ENCODE results near the gene RNF217.
"Not testable (repeated sequence)": the region's sequence is repeated elsewhere in the genome, so short reads cannot be mapped to it uniquely, and the experiment has no call there.

Gene RNF217

GRCh38 chr6:124961777-124962638, at the start of gene RNF217:
TSS of gene RNF217 (plus strand) at chr6:124962437. CDS start at chr6:124962545, 108 bp downstream.
- DNase-seq (ENCODE audit: low spot score) = peak; percentile 60

- no peak for DNase-seq (ENCODE audit: low spot score)
Observed at GRCh38 chr6:124913056-124913455, 49.2 kb upstream of the RNF217 start.

GRCh38 chr6:124917769-124918168, 44.5 kb upstream of the RNF217 start:
- no peak for DNase-seq (ENCODE audit: low spot score)

GRCh38 chr6:124919703-124920102, 42.5 kb upstream of the RNF217 start:
- not testable (repeated sequence) for DNase-seq (ENCODE audit: low spot score)

GRCh38 chr6:124924333-124924759, 37.9 kb upstream of the RNF217 start:
- no peak for DNase-seq (ENCODE audit: low spot score)

- DNase-seq (ENCODE audit: low spot score) = no peak
Observed at GRCh38 chr6:124926435-124926834, 35.8 kb upstream of the RNF217 start.

GRCh38 chr6:124927806-124928205, 34.4 kb upstream of the RNF217 start:
- no peak for DNase-seq (ENCODE audit: low spot score)

- no peak for DNase-seq (ENCODE audit: low spot score)
Observed at GRCh38 chr6:124928851-124929250, 33.4 kb upstream of the RNF217 start.

GRCh38 chr6:124937645-124938044, 24.6 kb upstream of the RNF217 start:
- no peak for DNase-seq (ENCODE audit: low spot score)

GRCh38 chr6:124941259-124941658, 21.0 kb upstream of the RNF217 start:
- DNase-seq (ENCODE audit: low spot score) = no peak

- no peak for DNase-seq (ENCODE audit: low spot score)
Observed at GRCh38 chr6:124943658-124944057, 18.6 kb upstream of the RNF217 start.

GRCh38 chr6:124947971-124948451, 14.2 kb upstream of the RNF217 start:
- no peak for DNase-seq (ENCODE audit: low spot score)

GRCh38 chr6:124949706-124950105, 12.5 kb upstream of the RNF217 start:
- DNase-seq (ENCODE audit: low spot score) = no peak

- no peak for DNase-seq (ENCODE audit: low spot score)
Observed at GRCh38 chr6:124953808-124954207, 8.4 kb upstream of the RNF217 start.

GRCh38 chr6:124955108-124955856, 7.0 kb upstream of the RNF217 start:
- DNase-seq (ENCODE audit: low spot score) = no peak

- DNase-seq (ENCODE audit: low spot score) = no peak
Observed at GRCh38 chr6:124956018-124956417, 6.2 kb upstream of the RNF217 start.

- no peak for DNase-seq (ENCODE audit: low spot score)
Observed at GRCh38 chr6:124958149-124958548, 4.1 kb upstream of the RNF217 start.

- DNase-seq (ENCODE audit: low spot score) = no peak
Observed at GRCh38 chr6:124958759-124959354, 3.4 kb upstream of the RNF217 start.

- peak; percentile 8 for DNase-seq (ENCODE audit: low spot score)
Observed at GRCh38 chr6:124960757-124961463, 1.3 kb upstream of the RNF217 start.

GRCh38 chr6:124961464-124961776, 817 bp upstream of the RNF217 start:
- no peak for DNase-seq (ENCODE audit: low spot score)

GRCh38 chr6:124962639-124963415, 590 bp downstream of the RNF217 start:
- peak; percentile 65 for DNase-seq (ENCODE audit: low spot score)

Measured in globus pallidus (tissue), 1 donor.